Measurements from ENCODE around the gene GRIA4.

DNA sequence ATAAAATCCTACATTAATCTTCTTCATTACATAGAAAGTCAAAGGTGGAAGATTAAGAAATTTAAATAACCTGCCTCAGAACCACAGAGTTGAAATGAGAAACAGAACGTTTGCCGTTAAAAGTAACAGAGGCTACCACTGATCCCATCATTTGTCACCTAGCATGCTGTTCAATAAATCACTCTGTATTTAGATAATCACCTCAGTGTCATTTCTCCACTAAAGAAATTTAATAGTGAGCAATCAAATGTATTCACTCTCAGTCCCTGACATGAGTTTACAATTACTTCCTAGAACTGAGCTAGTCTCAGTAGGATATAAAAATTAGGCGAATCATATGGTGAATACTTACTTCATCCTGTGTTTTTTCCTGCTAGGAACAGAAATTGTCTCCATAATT, 242.5 kb downstream of the GRIA4 start:
- no peak for TF ChIP-seq SIN3A (IDR thresholded peaks at IDR 0.05; ENCODE audit: borderline replicate concordance, insufficient read depth, low read length)
- TF ChIP-seq POLR2AphosphoS5 (IDR thresholded peaks at IDR 0.05; ENCODE audit: low read depth, low read length) = no peak
- TF ChIP-seq, protein P1, sequence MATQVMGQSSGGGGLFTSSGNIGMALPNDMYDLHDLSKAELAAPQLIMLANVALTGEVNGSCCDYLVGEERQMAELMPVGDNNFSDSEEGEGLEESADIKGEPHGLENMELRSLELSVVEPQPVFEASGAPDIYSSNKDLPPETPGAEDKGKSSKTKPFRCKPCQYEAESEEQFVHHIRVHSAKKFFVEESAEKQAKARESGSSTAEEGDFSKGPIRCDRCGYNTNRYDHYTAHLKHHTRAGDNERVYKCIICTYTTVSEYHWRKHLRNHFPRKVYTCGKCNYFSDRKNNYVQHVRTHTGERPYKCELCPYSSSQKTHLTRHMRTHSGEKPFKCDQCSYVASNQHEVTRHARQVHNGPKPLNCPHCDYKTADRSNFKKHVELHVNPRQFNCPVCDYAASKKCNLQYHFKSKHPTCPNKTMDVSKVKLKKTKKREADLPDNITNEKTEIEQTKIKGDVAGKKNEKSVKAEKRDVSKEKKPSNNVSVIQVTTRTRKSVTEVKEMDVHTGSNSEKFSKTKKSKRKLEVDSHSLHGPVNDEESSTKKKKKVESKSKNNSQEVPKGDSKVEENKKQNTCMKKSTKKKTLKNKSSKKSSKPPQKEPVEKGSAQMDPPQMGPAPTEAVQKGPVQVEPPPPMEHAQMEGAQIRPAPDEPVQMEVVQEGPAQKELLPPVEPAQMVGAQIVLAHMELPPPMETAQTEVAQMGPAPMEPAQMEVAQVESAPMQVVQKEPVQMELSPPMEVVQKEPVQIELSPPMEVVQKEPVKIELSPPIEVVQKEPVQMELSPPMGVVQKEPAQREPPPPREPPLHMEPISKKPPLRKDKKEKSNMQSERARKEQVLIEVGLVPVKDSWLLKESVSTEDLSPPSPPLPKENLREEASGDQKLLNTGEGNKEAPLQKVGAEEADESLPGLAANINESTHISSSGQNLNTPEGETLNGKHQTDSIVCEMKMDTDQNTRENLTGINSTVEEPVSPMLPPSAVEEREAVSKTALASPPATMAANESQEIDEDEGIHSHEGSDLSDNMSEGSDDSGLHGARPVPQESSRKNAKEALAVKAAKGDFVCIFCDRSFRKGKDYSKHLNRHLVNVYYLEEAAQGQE (IDR thresholded peaks at IDR 0.05; ENCODE audit: insufficient read depth in 1 of 2, low read depth in 2 of 2, low read length in 2 of 2) = no peak
- TF ChIP-seq TAF1 (IDR thresholded peaks at IDR 0.05; ENCODE audit: borderline replicate concordance, insufficient read depth, low read length) = no peak

All from PFSK-1 (cell line).